ENCODE data around the gene STPG3.

STPG3 gene

GRCh38 chr9:137301081-137301947 is 50.2 kb downstream of the STPG3 start:
- Histone ChIP-seq H3K9me3 (ENCODE audit: control insufficient read depth in 5 of 5, low read length in 5 of 5) (no peaks in the 10 kb centered on the region), H3K27me3 (ENCODE audit: control insufficient read depth in 5 of 5, insufficient read depth in 4 of 5, low read length in 5 of 5) (peaks cover 46 to 72% (median 66%) of the 10 kb centered on the region in 5 donors), H3K4me1 (ENCODE audit: control insufficient read depth in 5 of 5, insufficient read depth in 5 of 5, low read length in 5 of 5) (peaks cover 5 to 83% (median 64%) of the 10 kb centered on the region in 5 donors), H3K27ac (ENCODE audit: low read depth, low read length) (peak overlapping the region; percentile 41), H3K4me3 (ENCODE audit: low read depth in 1 of 5, low read length in 5 of 5) (peak overlapping the region; percentile 44 to 92 (median 73)), H3K36me3 (ENCODE audit: control insufficient read depth in 5 of 5, insufficient read depth in 5 of 5, low read length in 5 of 5) (peaks cover 0 to 3% (median 0%) of the 10 kb centered on the region in 5 donors), H3K9ac (ENCODE audit: low read length in 5 of 5) (peak overlapping the region in 2 of 5 donors; percentile 62 to 73)

GRCh38 chr9:137302118-137302448 is 51.0 kb downstream of the STPG3 start, which contains the start of gene NRARP:
Gene NRARP, minus strand, starts transcription at chr9:137302271. Its CDS starts 343 bp downstream, at chr9:137301928.
- Histone ChIP-seq H3K9ac (ENCODE audit: low read length in 5 of 5) (peak within 1 kb of the TSS in 2 of 5 donors; percentile 62 to 73), H3K27ac (ENCODE audit: low read depth, low read length) (peak within 1 kb of the TSS; percentile 41), H3K27me3 (ENCODE audit: control insufficient read depth in 5 of 5, insufficient read depth in 4 of 5, low read length in 5 of 5) (peaks cover 38 to 73% (median 68%) of the 10 kb centered on the region in 5 donors), H3K36me3 (ENCODE audit: control insufficient read depth in 5 of 5, insufficient read depth in 5 of 5, low read length in 5 of 5) (peaks cover 0 to 3% (median 0%) of the 10 kb centered on the region in 5 donors), H3K4me3 (ENCODE audit: low read depth in 1 of 5, low read length in 5 of 5) (peak within 1 kb of the TSS in 4 of 5 donors; percentile 61 to 92 (median 77)), H3K4me1 (ENCODE audit: control insufficient read depth in 5 of 5, insufficient read depth in 5 of 5, low read length in 5 of 5) (peaks cover 5 to 83% (median 64%) of the 10 kb centered on the region in 5 donors), H3K9me3 (ENCODE audit: control insufficient read depth in 5 of 5, low read length in 5 of 5) (no peaks in the 10 kb centered on the region)

GRCh38 chr9:137302449-137303150 is 51.5 kb downstream of the STPG3 start:
- H3K36me3 ChIP-seq (ENCODE audit: control insufficient read depth in 5 of 5, insufficient read depth in 5 of 5, low read length in 5 of 5) = peaks cover 0 to 3% (median 0%) of the 10 kb centered on the region in 5 donors
- H3K27me3 ChIP-seq (ENCODE audit: control insufficient read depth in 5 of 5, insufficient read depth in 4 of 5, low read length in 5 of 5) = peaks cover 37 to 74% (median 72%) of the 10 kb centered on the region in 5 donors
- no peaks in the 10 kb centered on the region for H3K9me3 ChIP-seq (ENCODE audit: control insufficient read depth in 5 of 5, low read length in 5 of 5)
- H3K9ac ChIP-seq (ENCODE audit: low read length in 5 of 5) = peak overlapping the region in 2 of 5 donors; percentile 39 to 66
- H3K27ac ChIP-seq (ENCODE audit: low read depth, low read length) = peak overlapping the region; percentile 41
- peaks cover 5 to 83% (median 68%) of the 10 kb centered on the region in 5 donors for H3K4me1 ChIP-seq (ENCODE audit: control insufficient read depth in 5 of 5, insufficient read depth in 5 of 5, low read length in 5 of 5)
- peak overlapping the region in 4 of 5 donors; percentile 37 to 60 (median 46) for H3K4me3 ChIP-seq (ENCODE audit: low read depth in 1 of 5, low read length in 5 of 5)

All from subcutaneous abdominal adipose tissue (tissue), 5 donors.